GM19099 (cell line): Measurements from ENCODE around the gene PGK1.

Experiments
- POLR2A ChIP-seq: IDR thresholded peaks from 3 replicates; pipeline ENCODE4 v1.6.1; 2011; ENCODE audit warnings: low read depth; ENCODE audit not compliant: insufficient read length; ENCODE audit errors: extremely low read depth

Gene PGK1

DNA sequence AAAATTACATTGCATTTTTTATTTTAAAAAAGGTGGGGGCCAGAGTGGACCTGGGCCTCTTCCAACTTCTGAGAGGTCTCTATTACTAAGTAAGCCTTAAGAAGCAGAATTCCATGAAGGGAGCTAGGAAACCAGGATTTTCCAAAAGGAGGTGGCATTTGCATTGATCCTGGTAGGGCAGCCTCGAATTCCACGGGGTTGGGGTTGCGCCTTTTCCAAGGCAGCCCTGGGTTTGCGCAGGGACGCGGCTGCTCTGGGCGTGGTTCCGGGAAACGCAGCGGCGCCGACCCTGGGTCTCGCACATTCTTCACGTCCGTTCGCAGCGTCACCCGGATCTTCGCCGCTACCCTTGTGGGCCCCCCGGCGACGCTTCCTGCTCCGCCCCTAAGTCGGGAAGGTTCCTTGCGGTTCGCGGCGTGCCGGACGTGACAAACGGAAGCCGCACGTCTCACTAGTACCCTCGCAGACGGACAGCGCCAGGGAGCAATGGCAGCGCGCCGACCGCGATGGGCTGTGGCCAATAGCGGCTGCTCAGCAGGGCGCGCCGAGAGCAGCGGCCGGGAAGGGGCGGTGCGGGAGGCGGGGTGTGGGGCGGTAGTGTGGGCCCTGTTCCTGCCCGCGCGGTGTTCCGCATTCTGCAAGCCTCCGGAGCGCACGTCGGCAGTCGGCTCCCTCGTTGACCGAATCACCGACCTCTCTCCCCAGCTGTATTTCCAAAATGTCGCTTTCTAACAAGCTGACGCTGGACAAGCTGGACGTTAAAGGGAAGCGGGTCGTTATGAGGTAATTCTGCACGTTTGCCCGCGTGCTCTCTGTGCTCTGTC lies at the start of gene PGK1:
TSS of gene PGK1 (plus strand) at position 626 of the 824 bp plus-strand sequence. CDS start at position 719, 93 bp downstream.
- peak; percentile 90 for TF ChIP-seq POLR2A

DNA sequence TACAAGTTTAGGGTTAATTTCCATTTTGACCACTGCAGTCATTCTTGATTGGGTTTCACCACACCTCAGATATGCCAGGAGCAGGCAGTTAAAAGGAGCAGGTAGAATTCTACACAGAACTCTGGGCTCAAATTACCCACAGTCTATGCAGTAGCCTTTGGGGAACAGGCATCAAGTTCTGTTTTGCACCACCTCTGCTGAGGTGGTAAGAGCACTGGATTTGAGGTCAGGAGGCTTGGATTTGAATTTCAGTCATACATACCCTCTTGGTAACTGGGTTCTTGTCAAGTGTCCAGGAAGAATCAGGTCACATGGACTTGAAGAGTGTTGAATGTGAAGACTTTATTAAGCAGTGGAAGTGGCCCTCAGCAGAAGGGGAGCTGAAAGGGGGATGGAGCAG lies 40.4 kb upstream of the PGK1 start:
- TF ChIP-seq POLR2A = no peak

DNA sequence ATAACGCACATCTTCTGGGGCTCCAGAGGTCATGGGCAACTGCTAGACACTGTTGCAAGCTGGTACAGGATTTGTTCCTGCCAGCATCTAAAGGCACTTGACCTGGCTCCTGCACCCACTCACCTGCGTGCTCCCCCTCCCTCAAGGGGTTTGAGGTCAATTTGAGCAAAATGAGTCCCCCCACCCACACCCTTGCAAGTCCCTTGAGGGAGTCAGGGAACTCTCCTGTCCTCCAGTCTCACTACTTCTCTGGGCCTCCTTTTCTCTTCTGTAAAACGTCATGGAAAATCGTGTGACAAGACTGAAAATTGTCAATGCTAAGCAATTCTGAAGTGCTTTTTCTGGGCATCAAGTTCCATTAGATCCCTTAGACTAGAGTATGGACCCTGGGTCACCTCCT lies 39.9 kb upstream of the PGK1 start:
- no peak for TF ChIP-seq POLR2A

DNA sequence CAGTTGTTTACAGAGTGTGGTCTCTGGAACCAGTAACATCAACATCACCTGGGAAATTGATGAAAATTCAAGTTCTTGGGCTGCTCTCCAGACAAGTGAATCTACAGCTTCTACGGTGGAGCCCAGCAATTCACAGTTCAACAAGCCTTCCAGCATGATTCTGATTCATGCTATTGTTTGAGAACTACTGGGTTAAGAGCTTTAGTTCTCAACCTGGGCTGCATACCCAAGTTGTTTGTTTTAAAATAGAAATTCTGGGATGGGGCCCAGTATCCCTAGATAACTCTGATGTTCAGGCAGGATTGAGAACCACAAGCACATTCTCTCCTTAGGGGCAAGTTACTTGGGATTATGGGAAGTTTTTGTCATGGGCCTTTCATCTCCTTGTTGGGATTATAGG lies 37.9 kb upstream of the PGK1 start:
- TF ChIP-seq POLR2A = no peak

DNA sequence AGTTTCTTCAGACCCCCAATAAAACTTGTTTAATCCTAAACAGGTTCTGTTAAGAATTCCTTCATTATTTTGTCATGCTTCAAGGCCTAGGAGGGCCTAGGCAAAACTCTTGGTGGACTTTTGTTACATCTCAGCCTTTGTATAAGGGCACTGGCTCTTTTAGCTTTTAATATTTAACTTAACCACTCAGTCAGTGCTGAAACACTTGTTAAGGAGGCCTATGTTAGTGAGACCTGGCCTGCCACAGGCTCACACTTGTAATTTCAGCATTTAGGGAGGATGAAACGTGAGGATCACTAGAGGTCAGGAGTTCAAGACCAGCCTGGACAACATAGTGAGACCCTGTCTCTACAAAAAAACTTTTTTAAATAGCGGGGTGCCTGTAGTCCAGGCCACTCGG lies 32.7 kb upstream of the PGK1 start:
- no peak for TF ChIP-seq POLR2A

DNA sequence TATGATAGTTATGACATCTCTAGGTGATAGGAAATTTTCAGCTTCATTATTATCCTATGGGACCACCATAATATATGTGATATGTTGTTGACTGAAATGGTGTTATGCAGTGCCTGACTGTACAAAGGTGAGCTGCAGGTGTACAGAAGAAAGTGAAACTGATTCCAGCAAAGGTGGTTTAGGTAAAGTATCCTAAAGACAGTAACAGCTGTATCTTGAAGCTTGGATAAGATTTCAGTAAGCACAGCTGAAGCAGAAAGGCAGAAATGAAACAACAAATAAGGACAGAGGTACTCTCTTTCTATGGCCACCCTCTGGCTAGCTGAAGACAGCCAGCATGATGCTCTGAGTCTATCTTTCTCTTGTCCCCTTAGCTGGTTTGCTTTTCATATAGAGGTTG lies 30.0 kb upstream of the PGK1 start:
- TF ChIP-seq POLR2A = no peak

DNA sequence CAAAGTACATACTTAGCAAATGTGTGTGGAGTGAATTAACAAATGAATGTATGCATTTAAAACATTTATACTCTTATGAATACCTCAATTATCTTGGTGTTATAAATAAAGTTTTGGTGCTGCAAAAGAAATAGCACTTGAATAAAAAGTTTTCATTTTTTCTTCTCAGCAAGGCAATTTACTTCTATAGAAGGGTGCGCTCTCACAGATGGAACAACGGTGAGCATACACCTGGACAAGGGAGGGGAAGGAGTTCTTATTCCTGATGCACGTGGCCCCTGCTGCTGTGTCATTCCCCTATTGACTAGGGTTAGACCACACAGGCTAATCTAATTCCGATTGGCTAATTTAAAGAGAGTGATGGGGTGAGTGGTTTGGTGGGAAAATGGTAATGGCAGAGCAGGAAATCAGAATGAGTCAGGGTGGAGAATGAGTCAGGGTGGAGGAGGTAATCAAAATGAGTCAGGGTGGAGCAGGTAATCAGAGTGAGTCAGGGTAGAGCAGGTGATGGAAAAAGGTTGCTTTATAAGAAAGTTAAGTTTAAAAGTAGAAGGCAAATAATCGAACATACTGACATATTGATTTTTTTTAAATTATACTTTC lies 28.2 kb upstream of the PGK1 start:
- no peak for TF ChIP-seq POLR2A

DNA sequence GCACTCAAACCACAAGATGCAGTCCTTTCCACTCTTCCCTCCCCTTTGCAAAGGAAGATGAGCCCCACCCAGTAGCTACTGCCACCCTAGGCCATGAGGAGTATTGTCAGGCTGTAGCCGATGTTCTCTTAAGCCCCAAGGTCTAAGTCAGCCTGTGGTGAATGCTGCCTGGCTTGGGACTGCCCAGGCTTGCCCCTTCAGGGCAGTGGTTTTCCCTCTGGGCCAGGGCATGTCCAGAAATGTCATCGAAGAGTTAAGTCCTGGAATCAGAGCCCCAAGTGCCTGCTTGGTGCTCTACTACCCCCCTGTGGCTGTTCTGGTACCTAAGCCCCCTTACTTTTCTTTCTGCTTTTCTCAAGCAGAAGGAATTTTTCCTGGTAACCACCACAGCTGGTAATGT lies 11.8 kb upstream of the PGK1 start:
- no peak for TF ChIP-seq POLR2A

DNA sequence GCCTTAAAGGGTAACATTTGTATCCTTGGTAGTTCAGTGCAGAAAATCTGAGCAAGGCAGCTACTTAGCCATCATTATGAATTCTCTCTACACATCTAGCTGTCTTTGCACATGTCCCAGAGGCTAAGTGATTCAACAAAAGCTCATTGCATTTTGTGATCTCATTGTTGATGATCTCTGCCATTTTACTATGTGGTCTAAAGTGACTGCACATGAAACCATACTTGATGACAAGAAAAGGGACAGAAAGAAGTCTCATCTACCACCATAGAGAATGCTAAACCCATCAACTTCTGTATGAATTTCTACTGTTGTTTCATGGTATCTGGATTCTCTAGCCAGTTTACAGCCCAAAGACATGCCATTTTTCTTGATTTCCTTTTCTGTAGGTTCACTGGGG lies 5.9 kb upstream of the PGK1 start:
- no peak for TF ChIP-seq POLR2A

DNA sequence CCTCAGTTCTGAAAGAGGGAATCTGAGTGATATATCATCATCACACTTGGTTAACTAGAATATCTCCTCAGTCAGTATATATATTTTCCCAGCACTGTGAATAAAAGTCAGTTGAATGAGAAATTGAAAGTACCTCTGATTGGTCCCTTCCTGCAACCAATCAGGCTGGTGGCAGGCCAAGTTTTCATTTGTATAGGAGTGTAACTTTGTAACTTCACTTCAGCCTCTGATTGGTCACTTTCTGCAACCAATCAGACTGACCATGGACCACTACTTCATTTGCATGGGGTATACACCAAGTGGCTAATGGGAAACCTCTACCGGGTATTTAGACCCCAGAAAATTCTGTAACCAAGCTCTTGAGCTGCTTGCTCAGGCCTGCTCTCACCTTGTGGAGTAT lies 2.0 kb upstream of the PGK1 start:
- no peak for TF ChIP-seq POLR2A

DNA sequence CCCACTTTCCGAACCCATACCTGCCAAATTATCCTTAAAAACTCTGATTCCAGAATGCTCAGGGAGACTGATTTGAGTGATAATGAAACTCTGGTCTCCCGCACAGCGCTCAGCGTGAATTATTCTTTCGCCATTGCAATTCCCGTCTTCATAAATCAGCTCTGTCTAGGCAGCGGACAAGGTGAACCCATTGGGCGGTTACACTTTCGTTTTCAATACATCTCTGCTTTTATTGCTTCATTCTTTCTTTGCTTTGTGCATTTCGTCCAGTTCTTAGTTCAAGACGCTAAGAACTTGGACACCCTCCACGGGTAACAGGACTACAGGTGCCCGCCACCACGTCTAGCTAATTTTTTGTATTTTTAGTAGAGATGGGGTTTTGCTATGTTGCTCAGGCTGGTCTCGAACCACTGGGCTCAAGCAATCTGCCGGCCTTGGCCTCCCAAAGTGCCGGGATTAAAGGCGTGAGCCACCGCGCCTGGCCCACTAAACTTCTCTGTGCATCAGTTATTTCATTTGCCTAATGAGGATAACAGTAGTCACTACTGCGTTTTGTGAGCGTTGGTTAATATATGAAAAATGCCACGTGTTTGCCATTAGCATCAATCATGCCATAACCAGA lies 936 bp upstream of the PGK1 start:
- no peak for TF ChIP-seq POLR2A

DNA sequence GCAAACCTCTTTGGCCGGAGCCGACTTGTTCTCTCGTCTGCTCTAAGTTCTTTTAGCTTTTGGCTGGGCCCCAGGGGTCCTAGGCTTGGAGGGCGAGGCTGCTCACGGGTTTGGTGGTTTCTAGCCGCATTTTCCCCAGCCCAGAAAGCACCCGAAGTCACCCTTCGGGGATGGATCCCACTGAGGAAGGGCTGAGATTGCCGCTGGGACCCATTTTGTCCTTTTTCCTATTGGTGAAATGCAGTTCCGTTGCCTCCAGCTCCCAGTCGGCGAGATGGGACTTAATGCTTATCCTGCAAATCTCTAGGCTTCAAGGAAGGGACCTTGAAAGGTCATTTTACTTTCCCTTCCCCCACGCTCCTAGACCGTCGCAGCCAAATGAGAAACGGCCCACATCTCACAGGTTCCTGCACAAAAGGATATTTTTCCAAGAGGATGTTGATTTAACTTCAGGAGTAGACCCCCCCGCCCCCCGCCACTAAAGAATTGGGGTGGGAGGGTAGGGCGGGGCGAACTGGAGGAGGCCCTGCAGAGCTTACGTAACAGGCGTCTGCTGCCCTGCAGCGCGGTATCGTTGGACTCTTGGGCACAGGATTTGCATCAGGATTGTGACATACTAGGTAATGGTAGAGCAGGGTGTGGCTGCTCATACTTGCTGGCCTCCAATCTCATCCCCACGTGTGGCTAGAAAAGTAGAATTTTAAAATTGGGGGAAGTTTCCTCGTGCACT lies 564 bp downstream of the PGK1 start:
- no peak for TF ChIP-seq POLR2A

DNA sequence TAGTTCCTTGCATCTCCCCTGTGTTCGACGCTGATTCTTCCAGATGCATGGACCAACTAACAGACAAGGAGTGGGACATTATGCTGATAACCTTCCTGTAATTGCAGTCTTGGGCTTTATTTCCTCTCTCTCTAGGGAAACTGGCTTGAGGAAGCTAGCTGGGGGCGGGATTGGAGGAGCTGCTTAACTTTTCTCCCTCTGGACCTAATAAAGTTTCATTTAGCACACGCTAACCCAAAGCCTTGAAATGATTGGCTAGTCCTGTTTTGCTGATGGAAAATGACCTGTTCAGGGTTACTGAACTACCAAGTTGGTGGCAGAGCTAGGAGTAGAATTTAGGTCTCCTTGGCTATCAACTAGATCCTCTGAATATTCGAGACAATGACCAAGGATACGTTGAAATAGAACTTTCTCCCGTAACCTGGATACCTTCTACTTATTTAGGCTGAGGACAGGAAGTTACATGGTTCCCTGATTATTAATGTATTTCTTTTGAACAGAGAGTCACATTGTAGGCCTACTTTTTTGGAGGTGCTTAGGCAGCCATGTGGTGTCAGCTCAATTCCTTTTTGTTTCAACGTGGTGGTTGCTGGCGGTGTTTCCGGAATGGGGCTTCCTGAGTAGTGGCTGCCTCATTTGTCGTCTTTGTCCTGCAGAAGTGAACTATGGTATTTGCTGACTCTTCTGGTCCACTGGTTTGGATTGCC lies 2.0 kb downstream of the PGK1 start:
- no peak for TF ChIP-seq POLR2A

DNA sequence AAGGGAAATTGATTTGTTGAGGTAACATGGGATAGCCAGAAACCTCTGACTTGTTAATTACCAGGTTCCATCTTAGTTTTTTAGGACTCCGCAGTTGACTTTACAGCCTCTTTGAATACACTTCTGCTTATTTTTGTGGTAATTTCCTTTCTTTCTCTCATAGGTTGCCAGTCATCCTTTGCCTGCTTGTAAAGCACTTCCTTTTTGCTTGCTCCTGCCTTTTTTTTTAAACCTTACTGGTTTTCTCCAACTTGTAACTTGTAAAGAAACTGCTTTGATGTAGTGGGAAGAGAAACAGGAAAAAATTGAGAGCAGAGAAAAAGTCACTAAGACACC lies 2.6 kb downstream of the PGK1 start:
- TF ChIP-seq POLR2A = no peak

DNA sequence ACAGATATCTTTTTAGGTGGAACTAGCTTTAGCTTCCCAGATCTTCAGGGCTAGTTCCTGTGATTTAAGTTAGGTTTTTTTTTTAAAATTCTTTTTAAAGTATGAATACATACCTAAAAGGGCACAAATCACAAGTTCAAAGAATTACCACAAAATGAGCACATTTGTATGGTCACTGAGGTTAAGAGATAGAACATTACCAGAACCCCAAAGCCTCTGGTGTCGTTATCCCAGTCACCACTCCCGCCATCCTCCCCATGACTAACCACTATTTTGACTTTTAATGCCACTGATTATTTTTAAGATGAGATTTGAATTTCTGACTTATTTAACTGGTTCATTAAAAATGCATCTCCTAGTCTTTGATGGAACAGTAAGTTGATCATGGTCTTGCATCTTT lies 5.4 kb downstream of the PGK1 start:
- TF ChIP-seq POLR2A = no peak
